Suprapubic skin (tissue), 4 donors: ENCODE measurements around the gene ACAA2. TPM values are rescaled to one million over a fixed set of nuclear protein-coding genes. Genes with fewer than 3 reads are reported as not detected.

Source experiments
- DNase-seq, 2 donors: peaks; one replicate each; pipeline ENCODE4 v3.0.0-alpha.2; 2019; ENCODE audit warnings: low spot score in 2 of 2
- H3K27ac ChIP-seq: fragments of 200-600 bp; sonication (generic); one replicate; pipeline ENCODE4 v1.5.1; 2019
- H3K27me3 ChIP-seq: fragments of 200-600 bp; sonication (generic); one replicate; pipeline ENCODE4 v1.5.1; 2019
- H3K36me3 ChIP-seq: fragments of 200-600 bp; sonication (generic); one replicate; pipeline ENCODE4 v1.5.1; 2019
- H3K4me1 ChIP-seq: fragments of 200-600 bp; sonication (generic); one replicate; pipeline ENCODE4 v1.5.1; 2019
- H3K4me3 ChIP-seq: fragments of 200-600 bp; sonication (generic); one replicate; pipeline ENCODE4 v1.5.1; 2019; ENCODE audit warnings: mild to moderate bottlenecking
- H3K9me3 ChIP-seq: fragments of 200-600 bp; sonication (generic); one replicate; pipeline ENCODE4 v1.5.1; 2019
- CTCF ChIP-seq, 2 donors: fragments of 200-600 bp in 1 of 2; fragments of 450-650 bp in 1 of 2; sonication (generic) in 1 of 2; IDR thresholded peaks; one replicate each; pipeline ENCODE4 v1.5.1; 2016 to 2019; ENCODE audit warnings: antibody characterized with exemption in 2 of 2, mild to moderate bottlenecking in 1 of 2, moderate library complexity in 1 of 2
- EP300 ChIP-seq: sonication (generic); formaldehyde crosslinking; IDR thresholded peaks from one replicate; pipeline ENCODE4 v1.6.1; 2017; ENCODE audit warnings: antibody characterized with exemption
- POLR2A ChIP-seq, 2 donors: fragments of 450-650 bp; IDR thresholded peaks; one replicate each; pipeline ENCODE4 v1.6.1; 2017; ENCODE audit warnings: antibody characterized with exemption in 2 of 2, mild to moderate bottlenecking in 2 of 2, moderate library complexity in 2 of 2
- POLR2AphosphoS5 ChIP-seq, 3 donors: sonication (generic); formaldehyde crosslinking; IDR thresholded peaks; one replicate each; pipeline ENCODE4 v1.6.1; 2017; ENCODE audit warnings: antibody characterized with exemption in 3 of 3
- WGBS: methylation state at CpG from one replicate; pipeline ENCODE4 v1.1.5; 2018; 5-methylcytosine and 5-hydroxymethylcytosine counted together
- total RNA-seq, 4 donors: library from RNA; depleted of rRNA; stranded (reverse); fragments of >200 nt; gene quantifications; one replicate each; pipeline ENCODE4 v1.1.0, GENCODE V29; 2016

The ACAA2 gene
- total RNA-seq, 4 donors from 2014 or later = 22.0 to 40.6 (median 27.9) TPM

- TF ChIP-seq POLR2A (IDR thresholded peaks at IDR 0.05) (no peak), EP300 (no peak), CTCF (IDR thresholded peaks at IDR 0.05) (no peak), POLR2AphosphoS5 (IDR thresholded peaks at IDR 0.05) (no peak)
- 95% methylated on average over 1 of the region's 1 CpG for WGBS
Observed at GRCh38 chr18:49733321-49733720, 80.0 kb downstream of the ACAA2 start.

More at GRCh38 chr18:49733321-49733720, 80.0 kb downstream of the ACAA2 start:
- peaks cover 4% of the 10 kb centered on the region for H3K4me1 ChIP-seq
- H3K27ac ChIP-seq = no peak overlapping the region
- no peaks in the 10 kb centered on the region for H3K36me3 ChIP-seq
- no peak overlapping the region for H3K4me3 ChIP-seq
- peaks cover 3% of the 10 kb centered on the region for H3K27me3 ChIP-seq
- DNase-seq = no peak
- no peaks in the 10 kb centered on the region for H3K9me3 ChIP-seq
